Activated naive CD4-positive, alpha-beta T cell treated with anti-CD3 and anti-CD28 coated beads, Interleukin-2, amount 50 U/mL, for 72 hours (primary cell): ENCODE data around the gene FAAH2. TPM values are rescaled to one million over a fixed set of nuclear protein-coding genes. Genes with fewer than 3 reads are reported as not detected.
"Not testable (repeated sequence)": the region's sequence is repeated elsewhere in the genome, so short reads cannot be mapped to it uniquely, and the experiment has no call there.

Source experiments
- ATAC-seq, 2 donors: fragments of 150-1000 bp; cut with Tn5 transposase; 2 replicates each; pipeline ENCODE4 v1.10.0; 2021; ENCODE audit warnings: mild to moderate bottlenecking in 2 of 2, moderate library complexity in 2 of 2
- DNase-seq, 2 donors: peaks; one replicate each; pipeline ENCODE4 v3.0.0; 2021 to 2022; ENCODE audit warnings: low spot score in 2 of 2
- H3K27ac Mint-ChIP-seq, 2 donors: one replicate each; pipeline ENCODE4 v1.8.0; 2022; ENCODE audit warnings: mild to moderate bottlenecking in 2 of 2, mixed read lengths in 2 of 2
- H3K36me3 Mint-ChIP-seq, 2 donors: one replicate each; pipeline ENCODE4 v1.8.0; 2022; ENCODE audit warnings: mixed read lengths in 2 of 2
- H3K9me3 Mint-ChIP-seq, 2 donors: one replicate each; pipeline ENCODE4 v1.8.0; 2022; ENCODE audit warnings: mixed read lengths in 2 of 2
- total RNA-seq, 2 donors: library from RNA; stranded (reverse); gene quantifications; one replicate each; pipeline ENCODE4 v1.2.3, GENCODE V29; 2022

Gene FAAH2
- total RNA-seq, 2 donors from 2014 or later, result 1.5 to 14.2 TPM

DNA sequence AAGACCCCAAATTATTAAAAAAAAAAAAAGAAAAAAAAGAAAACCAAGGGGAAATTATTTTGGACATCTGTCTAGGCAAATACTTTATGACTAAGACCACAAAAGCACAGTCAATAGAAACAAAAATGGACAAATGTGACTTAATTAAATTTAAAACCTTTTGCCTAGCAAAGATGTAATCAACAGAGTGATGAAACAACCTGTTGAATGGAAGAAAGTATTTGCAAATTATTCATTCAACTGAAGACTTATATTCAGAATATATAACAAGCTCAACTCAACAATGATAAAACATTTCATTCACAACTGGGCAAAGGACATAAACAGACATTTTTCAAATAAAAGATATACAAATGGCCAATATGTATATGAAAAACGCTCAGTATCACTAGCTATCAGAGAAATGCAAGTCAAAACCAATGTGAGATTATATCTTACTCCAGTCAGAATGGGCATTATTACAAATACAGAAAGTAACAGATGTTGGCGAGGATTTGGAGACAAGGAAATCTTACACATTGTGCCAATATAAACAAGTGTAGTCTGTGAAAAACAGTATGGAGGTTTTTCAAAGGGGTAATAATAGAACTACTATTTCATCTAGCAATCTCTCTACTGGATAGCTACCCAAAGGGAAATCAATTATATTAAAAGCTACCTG, 67.1 kb downstream of the FAAH2 start:
- no peak overlapping the region for H3K27ac Mint-ChIP-seq
- ATAC-seq (peak in 1 of 2 donors; percentile 61), DNase-seq (no peak)
- H3K36me3 Mint-ChIP-seq, result peaks cover 6 to 15% of the 10 kb centered on the region in 2 donors
- no peaks in the 10 kb centered on the region for H3K9me3 Mint-ChIP-seq

DNA sequence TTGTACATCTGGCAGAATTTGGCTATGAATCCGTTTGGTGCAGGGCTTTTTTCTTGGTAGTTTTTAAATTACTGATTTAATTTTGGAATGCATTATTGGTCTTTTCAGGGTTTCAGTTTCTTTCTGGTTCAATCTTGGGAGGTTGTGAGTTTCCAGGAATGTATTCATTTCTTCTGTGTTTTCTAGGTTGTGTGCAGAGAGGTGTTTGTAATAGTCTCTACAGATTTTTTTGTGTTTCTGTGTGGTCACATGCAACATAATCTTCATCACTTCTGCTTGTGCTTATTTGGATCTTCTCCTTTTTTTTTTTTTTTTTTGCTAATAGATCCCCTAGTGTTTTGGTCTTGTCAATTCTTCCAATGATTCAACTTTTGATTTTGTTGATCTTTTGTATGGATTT, 77.6 kb downstream of the FAAH2 start:
- ATAC-seq, result peak in 1 of 2 donors; percentile 73
- no peak for DNase-seq
- Mint-ChIP-seq H3K27ac (no peak overlapping the region), H3K9me3 (peaks cover 0 to 5% of the 10 kb centered on the region in 2 donors), H3K36me3 (peaks cover 11 to 39% of the 10 kb centered on the region in 2 donors)

DNA sequence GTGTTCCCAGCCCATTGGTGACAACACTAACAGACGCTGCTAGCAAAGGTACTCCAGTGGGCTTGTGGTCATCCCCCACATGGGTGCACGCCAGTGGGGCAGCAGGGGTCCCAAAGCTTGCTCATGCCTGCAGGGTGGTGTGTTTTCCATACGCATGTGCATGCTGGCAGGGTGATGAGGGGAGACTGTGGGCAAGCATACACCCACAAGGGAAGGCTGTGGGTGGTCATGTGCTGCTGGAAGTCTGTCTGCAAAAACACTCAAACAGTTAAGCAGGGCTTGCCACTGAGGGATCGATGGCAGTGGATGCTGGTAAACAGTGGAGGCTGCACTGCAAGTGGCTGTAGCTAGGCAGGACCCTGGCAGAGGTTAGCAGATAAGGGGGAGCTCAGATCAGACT, 79.9 kb downstream of the FAAH2 start:
- DNase-seq (no peak), ATAC-seq (no peak)
- no peak overlapping the region for H3K27ac Mint-ChIP-seq
- H3K9me3 Mint-ChIP-seq, result peaks cover 0 to 5% of the 10 kb centered on the region in 2 donors
- H3K36me3 Mint-ChIP-seq, result peaks cover 11 to 28% of the 10 kb centered on the region in 2 donors

DNA sequence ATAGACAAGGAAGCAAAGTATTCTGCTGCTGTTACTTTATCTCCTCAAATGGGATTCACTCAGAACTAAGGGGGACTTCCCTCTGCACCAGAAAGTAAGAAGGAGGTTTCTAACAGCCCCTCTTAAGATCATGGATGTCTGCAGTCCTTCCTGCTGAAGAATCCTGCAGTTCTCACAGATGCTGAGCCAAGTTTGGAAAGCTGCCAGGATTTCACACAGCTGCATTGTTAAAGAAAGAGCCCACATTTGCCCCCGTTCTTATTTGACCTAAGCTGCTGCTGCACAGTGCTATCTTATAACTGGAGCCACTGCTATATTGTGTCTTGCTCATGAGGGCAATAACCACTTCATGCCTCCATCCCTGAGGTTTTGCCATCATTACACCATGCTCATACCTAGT, 81.1 kb downstream of the FAAH2 start:
- ATAC-seq, result no peak
- Mint-ChIP-seq H3K27ac (no peak overlapping the region), H3K36me3 (peaks cover 11 to 28% of the 10 kb centered on the region in 2 donors), H3K9me3 (peaks cover 0 to 5% of the 10 kb centered on the region in 2 donors)
- no peak for DNase-seq

DNA sequence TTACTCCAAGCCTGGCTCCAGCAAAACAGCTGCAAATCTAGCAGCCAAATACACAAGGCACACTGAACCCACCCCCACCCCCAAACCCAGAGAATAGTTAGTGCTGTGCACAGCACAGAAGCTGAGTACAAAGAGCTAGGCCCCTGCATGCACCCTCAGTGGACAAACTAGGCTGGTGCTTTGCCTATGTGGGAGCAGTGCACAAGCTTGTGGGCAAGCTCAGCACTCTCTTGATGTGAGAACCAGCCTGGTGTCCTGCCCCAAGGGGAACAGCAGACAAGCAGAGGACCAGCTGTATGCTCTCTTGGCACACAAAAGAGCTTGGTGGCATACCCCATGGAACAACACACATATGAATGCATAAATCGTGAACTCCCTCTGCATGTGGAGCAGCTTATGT, 81.7 kb downstream of the FAAH2 start:
- no peak for ATAC-seq
- Mint-ChIP-seq H3K36me3 (peaks cover 11 to 28% of the 10 kb centered on the region in 2 donors), H3K27ac (no peak overlapping the region), H3K9me3 (peaks cover 0 to 5% of the 10 kb centered on the region in 2 donors)
- DNase-seq, result no peak

DNA sequence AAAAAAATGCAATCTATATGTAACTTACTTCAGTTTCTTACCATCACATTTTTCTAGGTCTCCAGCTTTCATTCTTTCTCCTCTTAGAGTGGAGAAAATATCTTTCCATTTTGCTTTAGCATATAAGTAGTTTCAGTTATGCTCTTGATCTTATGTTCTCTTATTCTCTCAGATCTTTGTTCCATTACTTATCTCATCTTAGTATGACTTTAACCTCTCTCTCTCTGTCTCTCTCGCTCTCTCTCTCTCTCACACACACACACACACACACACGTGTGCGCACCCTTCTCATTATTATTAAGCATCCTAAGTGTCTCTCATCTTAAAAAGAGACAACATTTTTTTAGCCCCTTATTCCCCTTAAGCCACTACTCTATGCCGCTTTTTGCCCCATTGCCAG, 92.8 kb downstream of the FAAH2 start:
- peaks cover 27 to 28% of the 10 kb centered on the region in 2 donors for H3K36me3 Mint-ChIP-seq
- peaks cover 0 to 4% of the 10 kb centered on the region in 2 donors for H3K9me3 Mint-ChIP-seq
- DNase-seq (no peak), ATAC-seq (peak in 1 of 2 donors; percentile 76)
- peak overlapping the region; percentile 48 to 96 for H3K27ac Mint-ChIP-seq

DNA sequence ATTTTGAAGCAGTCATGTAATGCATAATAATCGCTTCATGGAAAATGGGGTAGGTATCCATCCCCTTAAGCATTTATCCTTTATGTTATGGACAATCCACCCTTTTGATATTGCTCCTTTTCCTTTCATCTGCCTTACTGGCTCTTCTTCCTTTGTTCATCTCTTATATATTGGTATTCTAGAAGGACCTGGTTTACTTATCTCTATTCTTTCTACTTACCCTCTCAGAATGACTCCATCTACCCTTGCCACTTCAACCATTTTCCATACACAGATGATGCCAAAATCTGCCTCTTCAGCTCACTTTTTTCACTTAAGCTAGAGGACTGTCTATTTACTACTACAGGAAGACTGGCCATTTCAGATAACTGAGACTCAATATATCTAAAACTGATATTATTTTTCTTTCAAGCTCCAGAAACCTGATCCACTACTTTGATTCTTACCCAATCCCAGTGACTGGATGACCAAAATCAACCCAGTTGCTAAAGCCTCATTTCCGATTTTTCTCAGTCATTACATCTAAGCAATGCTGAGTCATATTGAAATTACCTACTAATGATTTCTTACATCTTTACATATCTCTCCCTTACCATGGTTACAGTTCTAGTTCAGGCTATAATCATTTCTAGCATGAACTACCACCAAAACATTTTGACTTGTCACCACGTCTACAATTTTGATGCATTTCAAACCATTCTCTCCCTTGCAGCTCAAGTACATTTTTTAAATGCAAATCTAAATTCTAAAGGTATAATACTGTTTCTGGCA, 93.7 kb downstream of the FAAH2 start:
- Mint-ChIP-seq H3K9me3 (peaks cover 0 to 4% of the 10 kb centered on the region in 2 donors), H3K27ac (peak overlapping the region; percentile 48 to 96), H3K36me3 (peaks cover 27% of the 10 kb centered on the region in 2 donors)
- DNase-seq (no peak), ATAC-seq (peak; percentile 40 to 79)

DNA sequence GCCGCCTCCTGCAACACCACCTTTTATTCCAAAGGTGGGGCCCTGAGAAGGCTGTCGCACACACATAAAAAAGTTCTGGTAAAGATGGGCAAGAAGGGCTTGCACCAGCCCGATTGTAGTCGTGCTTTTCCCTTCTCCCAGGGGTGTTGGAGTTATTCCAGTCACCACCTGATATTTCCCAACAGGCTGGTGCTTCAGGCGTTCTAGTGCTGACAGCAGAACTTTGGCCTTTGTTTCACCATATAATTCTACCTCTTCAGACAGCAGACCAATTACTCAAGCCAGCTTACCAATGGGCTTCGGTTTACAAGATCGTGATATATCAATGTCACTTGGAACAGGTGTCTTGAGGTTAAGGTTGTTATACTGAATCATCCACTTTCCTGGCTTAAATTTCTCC, 107.7 kb downstream of the FAAH2 start:
- DNase-seq, ATAC-seq, H3K9me3 Mint-ChIP-seq, H3K27ac Mint-ChIP-seq: not testable (repeated sequence)
- peaks cover 17 to 25% of the 10 kb centered on the region in 2 donors for H3K36me3 Mint-ChIP-seq

DNA sequence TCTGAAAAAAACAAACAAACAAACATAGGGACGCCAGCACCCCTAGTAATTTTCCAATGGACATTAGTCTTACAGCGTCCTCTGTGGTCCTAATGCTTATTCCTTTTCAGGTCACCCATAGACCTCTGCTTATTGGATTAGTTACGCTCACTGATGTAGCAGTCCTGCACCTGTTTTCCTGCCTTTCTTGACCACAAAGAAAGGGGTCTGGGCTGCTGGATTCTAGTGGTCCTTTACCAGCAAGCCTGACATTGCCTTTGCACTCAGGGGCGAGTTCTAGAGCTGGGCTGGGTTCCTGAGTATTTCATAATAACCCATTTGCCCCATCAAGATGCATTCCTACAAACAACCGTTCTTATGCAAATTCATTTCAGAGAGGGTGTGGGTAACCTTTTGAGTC, 116.7 kb downstream of the FAAH2 start:
- DNase-seq, H3K27ac Mint-ChIP-seq, H3K9me3 Mint-ChIP-seq, ATAC-seq: not testable (repeated sequence)
- peaks cover 7 to 18% of the 10 kb centered on the region in 2 donors for H3K36me3 Mint-ChIP-seq

DNA sequence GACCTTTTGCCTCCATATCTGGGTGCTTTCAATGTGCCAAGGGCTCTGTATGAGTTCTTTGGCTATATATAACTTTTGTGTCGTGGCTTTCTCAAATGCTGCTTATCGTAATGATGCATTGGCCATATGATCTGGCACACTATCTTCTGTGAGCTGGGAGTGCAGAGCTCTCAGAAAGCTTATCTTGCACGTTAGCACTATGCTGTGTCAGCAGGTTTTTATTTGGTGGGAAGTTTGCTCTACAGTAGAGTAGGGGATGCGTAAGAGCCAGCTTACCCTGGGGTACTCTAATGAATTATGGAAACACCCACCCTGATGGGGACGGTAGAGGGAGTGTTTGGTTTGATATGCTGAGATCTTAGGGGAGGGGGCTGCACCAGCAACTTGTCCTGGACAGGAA, 119.6 kb downstream of the FAAH2 start:
- Mint-ChIP-seq H3K27ac (no peak overlapping the region), H3K9me3 (peaks cover 5 to 10% of the 10 kb centered on the region in 2 donors), H3K36me3 (peaks cover 7 to 24% of the 10 kb centered on the region in 2 donors)
- ATAC-seq (no peak), DNase-seq (no peak)

DNA sequence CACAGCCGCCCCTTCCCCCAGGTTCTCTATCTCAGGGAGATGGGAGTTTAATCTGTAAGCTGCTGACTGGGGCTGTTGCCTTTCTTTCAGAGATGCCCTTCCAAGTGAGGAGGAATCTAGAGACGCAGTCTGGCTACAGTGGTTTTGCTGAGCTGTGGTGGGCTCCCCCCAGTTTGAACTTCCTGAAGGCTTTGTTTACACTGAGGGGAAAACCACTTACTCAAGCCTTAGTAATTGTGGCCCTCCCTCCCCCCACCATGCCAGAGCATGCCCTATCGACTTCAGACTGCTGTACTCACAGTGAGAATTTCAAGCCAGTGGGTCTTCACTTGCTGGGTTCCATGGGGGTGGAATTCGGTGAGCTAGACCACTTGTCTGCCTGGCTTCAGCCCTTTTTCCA, 131.3 kb downstream of the FAAH2 start:
- DNase-seq, result no peak
- ATAC-seq, result no peak
- peaks cover 8 to 14% of the 10 kb centered on the region in 2 donors for H3K9me3 Mint-ChIP-seq
- peaks cover 20 to 21% of the 10 kb centered on the region in 2 donors for H3K36me3 Mint-ChIP-seq
- H3K27ac Mint-ChIP-seq, result no peak overlapping the region

DNA sequence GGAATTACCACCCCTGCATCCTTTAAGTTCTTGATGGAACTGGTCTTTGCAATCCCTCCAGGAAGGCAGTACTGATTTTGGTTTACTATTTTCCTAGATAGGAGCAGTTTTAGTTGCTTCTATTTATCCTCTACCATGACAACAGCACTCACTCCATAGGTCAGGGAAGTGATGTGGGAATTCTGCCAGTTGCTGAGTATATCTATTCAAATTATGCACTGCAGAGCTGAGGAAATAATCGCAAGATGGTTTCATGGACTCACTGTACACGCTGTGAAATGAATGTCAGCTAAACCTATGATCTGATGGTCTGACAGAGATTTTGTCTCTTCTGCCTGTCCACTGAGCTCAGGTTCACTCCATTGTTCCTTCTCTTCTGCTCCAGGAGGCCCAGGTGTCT, 135.8 kb downstream of the FAAH2 start:
- DNase-seq (no peak), ATAC-seq (no peak)
- H3K9me3 Mint-ChIP-seq, result no peaks in the 10 kb centered on the region
- peaks cover 0 to 9% of the 10 kb centered on the region in 2 donors for H3K36me3 Mint-ChIP-seq
- H3K27ac Mint-ChIP-seq, result no peak overlapping the region

DNA sequence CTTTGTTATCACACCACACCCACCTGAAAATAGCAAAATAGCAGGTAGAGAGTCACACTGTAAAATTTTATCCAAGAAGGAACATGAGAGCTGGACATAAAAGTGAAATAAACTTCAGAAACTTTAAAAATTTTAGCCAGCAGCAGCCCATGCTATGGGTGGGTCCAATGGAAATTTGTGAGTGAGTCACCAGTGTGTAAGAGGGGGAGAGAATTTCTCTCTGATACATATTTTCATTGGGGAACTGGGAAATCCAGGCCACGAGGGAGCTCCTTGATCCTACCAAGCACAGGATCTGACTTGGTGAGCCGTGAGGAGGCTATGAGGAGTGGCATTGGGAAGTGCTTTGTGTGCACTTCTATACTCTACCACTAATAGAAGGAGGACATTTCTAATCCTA, 136.3 kb downstream of the FAAH2 start:
- Mint-ChIP-seq H3K9me3 (no peaks in the 10 kb centered on the region), H3K36me3 (peaks cover 0 to 7% of the 10 kb centered on the region in 2 donors), H3K27ac (no peak overlapping the region)
- DNase-seq, result no peak
- ATAC-seq, result no peak

DNA sequence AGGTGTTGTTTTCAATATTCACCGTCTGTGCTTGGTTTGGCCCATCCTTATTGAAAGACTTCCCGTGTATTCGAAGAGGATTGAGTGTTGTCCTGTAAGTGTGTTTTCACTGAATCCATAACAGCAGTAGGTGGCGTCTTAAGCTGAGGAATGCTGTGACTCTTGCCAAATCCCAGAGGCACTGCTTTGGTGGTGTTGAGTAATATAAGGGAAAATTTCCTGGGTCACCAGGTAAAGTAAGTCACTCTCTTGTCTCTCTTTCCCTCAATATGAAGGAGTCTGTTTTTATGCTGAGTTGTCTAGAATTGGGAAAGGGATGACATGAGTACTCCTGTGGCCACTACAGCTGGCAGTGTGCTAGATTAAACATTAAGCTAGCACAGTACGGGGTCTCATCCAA, 158.6 kb downstream of the FAAH2 start:
- no peak for DNase-seq
- ATAC-seq, result no peak
- Mint-ChIP-seq H3K27ac (no peak overlapping the region), H3K9me3 (no peaks in the 10 kb centered on the region), H3K36me3 (peaks cover 6 to 20% of the 10 kb centered on the region in 2 donors)

DNA sequence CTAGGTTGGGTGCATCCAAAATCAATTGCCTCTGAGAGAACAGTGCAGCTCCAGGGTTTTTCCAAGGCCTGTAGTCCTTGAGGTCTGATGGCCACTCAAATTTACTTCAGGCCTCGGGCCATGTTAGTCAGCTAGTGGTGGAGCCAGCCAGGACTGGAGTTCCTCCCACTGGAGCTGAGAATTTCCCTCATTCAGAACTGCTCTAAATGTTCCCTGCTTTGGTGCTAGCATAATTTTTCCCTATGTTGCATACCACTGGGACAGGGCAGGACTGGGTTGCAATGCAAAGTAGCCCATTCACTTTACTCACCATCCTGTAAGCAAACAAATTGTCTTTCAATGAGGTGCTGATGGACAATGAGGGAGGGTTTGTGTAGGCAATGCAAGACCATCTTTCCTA, 159.3 kb downstream of the FAAH2 start:
- no peak for ATAC-seq
- H3K9me3 Mint-ChIP-seq, result no peaks in the 10 kb centered on the region
- H3K36me3 Mint-ChIP-seq, result peaks cover 6 to 20% of the 10 kb centered on the region in 2 donors
- H3K27ac Mint-ChIP-seq, result no peak overlapping the region
- no peak for DNase-seq

DNA sequence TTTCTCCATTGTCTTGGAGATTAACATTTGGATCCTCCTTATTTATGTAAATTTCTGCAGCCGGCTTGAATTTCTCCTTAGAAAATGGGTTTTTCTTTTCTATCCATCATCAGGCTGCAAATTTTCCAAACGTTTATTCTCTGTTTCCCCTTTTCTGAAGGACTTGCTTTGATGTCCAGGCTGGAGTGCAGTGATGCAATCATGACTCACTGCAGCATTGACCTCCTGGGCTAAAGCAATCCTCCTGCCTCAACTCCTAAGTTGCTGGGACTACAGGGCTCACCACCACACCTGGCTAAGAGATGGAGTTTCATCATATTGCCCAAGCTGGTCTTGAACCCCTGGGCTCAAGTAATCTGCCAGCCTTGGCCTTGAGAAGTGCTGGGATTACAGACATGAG, 161.3 kb downstream of the FAAH2 start:
- Mint-ChIP-seq H3K27ac (no peak overlapping the region), H3K36me3 (peaks cover 15 to 22% of the 10 kb centered on the region in 2 donors), H3K9me3 (no peaks in the 10 kb centered on the region)
- no peak for ATAC-seq
- DNase-seq, result no peak

DNA sequence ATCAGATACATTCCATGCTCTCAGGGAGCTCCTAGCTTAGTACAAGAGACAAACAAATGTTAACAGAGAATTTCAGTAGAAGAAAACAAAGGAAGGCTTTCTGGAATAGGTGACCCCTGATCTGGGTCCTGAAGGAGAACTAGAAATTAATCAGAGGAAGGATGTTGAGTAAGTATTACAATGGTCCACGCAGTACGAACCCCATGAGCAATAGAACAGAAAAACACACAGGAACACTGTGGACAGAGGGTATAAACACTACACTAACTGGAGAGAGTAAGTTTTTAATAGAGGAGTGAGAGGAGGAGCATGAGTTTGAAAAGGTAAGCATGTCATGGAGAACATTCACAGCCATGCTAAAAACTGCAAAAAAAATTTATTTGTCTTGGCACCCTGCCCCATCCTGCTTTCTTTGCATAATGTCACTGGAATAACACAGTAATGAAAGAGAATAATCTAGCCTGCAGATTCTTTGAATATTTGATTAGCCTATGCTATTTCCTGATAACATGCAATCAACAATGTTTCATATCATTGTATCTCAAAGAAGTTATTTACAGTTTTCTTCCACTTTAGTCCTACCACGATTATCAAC, 165.0 kb downstream of the FAAH2 start:
- DNase-seq (no peak), ATAC-seq (no peak)
- Mint-ChIP-seq H3K9me3 (no peaks in the 10 kb centered on the region), H3K36me3 (peaks cover 18 to 26% of the 10 kb centered on the region in 2 donors), H3K27ac (no peak overlapping the region)
